ENCODE measurements around the gene TYROBP.

DNA sequence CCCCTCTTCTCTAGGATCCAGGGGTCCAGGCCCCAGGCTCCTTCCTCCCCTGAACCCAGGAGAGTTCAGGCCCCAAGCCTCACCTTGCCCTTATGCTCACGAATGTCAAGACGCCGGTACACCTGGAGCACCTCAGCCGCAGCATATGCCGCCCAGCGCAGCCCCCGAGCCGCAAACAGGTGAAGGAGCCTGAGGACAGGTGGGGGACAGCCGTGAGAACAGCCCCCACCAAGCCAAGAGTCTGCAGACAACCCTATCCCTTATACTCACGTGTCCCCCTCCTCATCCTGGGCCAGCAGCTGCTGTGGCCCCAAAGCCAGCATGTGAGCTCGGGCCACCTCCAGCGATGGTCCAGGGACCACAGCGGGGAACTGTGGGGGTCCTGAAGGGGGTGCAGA is 11.5 kb downstream of the TYROBP start:
- TF ChIP-seq, protein P1, sequence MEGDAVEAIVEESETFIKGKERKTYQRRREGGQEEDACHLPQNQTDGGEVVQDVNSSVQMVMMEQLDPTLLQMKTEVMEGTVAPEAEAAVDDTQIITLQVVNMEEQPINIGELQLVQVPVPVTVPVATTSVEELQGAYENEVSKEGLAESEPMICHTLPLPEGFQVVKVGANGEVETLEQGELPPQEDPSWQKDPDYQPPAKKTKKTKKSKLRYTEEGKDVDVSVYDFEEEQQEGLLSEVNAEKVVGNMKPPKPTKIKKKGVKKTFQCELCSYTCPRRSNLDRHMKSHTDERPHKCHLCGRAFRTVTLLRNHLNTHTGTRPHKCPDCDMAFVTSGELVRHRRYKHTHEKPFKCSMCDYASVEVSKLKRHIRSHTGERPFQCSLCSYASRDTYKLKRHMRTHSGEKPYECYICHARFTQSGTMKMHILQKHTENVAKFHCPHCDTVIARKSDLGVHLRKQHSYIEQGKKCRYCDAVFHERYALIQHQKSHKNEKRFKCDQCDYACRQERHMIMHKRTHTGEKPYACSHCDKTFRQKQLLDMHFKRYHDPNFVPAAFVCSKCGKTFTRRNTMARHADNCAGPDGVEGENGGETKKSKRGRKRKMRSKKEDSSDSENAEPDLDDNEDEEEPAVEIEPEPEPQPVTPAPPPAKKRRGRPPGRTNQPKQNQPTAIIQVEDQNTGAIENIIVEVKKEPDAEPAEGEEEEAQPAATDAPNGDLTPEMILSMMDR (IDR thresholded peaks at IDR 0.05) = no peak
- TF ChIP-seq EP300 (IDR thresholded peaks at IDR 0.05) (no peak), POLR2A (IDR thresholded peaks at IDR 0.05) (no peak)
